GM19099 (cell line): ENCODE data around the gene RALGDS.

Source experiments
- POLR2A ChIP-seq: IDR thresholded peaks from 3 replicates; pipeline ENCODE4 v1.6.1; 2011; ENCODE audit warnings: low read depth; ENCODE audit not compliant: insufficient read length; ENCODE audit errors: extremely low read depth

The RALGDS gene

DNA sequence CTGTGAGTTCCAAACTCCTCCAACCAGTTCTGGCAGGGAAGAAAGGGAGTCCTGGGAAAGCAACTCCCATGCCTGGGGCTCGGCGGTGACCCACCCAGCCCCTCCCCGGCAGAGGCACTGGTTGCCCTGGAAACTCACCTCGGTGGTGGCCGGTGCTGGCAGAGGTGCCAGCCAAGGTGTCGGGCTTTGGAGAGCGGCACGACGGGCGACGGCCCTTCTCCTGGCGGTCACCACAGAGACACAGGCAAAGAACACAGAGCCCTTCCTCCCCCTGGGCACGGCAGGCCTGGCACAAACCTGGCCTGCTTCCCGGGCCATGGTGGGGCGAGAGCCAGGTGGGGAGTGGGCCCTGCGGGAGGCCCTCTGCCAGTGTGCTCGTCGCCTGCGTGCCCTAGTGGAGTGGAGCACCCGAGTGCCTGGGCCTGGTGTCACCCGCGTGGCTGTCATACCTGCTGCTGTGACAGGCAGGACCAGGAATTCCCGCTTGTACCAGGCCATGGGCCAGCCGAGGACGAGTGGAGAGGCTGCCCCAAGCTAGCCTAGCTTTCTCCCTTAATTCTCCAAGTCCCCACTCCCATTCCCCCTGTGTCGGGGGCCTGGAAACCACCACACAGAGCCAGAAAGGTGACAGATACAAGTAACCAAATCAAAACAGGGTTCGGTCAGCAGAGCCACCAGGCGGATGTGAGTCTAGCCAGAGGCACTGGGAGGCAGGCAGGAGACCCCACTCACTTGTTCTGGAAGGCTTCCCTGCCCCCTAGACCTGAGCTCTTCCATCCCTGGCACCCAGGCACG is 8.2 kb upstream of the RALGDS start:
- TF ChIP-seq POLR2A, result no peak

GRCh38 chr9:133128152-133128551 is 7.1 kb upstream of the RALGDS start:
- no peak for TF ChIP-seq POLR2A

DNA sequence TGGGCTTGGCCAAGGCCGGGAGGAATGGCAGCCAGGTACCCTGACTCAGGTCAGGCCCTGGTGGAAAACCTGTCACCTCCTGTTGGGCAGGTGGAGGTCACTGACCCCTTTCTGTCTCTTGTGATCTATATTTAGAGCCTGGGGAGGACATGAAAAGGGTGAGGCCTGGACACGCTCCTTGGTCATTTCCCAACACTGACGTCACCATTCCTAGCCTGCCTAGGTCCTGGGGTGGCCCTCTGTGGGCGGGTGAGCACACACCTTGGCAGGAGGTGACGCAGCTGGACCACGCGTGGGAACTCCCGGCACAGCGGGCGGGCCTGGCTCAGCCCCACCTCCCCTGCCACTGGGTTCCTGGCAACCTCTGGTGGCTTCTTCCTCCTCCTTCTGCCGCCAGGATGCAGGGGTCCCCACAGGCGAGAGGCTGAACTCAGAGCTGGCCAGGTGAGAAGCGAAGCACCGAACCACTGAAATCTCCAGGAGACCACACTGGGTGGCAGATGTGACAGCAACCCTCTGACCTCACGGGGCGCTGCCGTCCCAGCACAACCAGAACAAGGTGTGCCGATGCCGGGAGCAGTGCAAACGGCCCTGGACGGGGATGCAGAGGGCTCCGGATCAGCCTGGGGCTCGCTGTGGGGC is 6.4 kb upstream of the RALGDS start:
- no peak for TF ChIP-seq POLR2A

- TF ChIP-seq POLR2A, result no peak
Observed at GRCh38 chr9:133126697-133127339, 5.8 kb upstream of the RALGDS start.

DNA sequence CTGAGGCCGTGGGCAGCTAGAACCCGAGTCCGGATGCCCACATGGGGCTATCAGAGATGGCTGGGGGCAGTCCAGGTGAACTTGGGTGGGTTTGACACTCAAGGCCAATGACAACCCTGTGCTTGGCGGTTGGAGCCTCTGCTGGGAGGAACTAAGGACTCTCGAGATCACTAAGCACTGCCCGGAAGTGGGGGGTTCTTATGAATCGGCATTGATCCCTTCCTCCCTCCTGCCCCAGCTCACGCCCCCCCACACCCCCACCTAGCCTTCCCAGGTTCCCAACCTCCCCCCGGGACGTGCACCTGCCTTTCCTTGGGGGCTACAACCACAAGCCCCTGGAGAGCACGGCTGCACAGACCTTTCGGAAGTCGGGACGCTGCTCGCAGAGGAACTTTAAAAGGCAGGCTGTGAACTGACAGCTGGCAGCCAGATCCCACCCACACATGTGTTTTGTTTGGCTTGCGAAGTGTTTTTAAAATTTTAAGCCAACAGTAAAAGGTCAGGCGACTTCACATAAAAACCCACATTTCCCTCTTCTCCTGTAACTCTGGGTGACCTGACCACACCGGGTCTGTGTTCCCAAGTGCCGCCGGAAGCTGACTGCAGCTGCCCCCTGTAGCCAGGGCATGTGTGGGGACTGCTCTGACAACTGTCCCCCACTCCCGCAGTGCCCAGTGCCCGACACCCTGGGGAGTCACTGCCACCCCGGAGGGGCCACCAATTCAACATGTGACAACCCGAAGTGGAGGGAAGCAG is 5.1 kb upstream of the RALGDS start:
- TF ChIP-seq POLR2A, result no peak

- no peak for TF ChIP-seq POLR2A
Observed at GRCh38 chr9:133124907-133125275, 3.9 kb upstream of the RALGDS start.

GRCh38 chr9:133124123-133124906 is 3.3 kb upstream of the RALGDS start:
- no peak for TF ChIP-seq POLR2A

GRCh38 chr9:133122935-133123611 is 2.0 kb upstream of the RALGDS start:
- TF ChIP-seq POLR2A, result no peak

GRCh38 chr9:133122605-133122934 is 1.5 kb upstream of the RALGDS start:
- no peak for TF ChIP-seq POLR2A

DNA sequence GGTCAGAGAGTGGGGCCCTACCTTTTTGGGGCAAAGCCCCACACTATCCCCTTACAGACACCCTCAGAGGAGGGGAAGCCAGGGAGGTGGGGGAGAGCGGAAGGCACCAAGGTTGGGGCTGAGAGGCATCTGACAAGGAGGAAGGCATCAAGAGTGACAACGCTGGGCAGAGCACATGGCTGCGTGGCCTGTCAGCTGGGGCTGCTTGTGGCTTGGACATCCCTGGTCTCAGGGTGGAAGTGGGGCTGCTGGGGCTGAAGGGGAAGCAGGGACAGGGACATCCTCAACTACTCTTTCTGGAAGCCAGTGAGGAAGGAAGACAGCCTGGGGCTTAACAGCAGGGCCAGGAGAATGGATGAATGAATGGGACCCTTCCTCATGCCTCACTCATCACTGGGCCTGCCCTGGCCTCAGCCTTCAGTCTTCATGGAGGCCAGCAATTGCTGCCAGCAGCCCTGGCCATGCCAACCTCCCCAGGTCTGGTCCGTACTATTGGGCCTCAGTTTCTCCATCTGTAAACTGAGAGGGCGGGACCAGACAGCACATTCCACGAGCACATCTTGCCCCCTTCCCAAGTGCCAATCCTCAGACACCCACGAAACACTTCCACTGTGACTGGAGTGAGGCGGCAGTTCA is 993 bp upstream of the RALGDS start:
- TF ChIP-seq POLR2A, result no peak

- TF ChIP-seq POLR2A, result no peak
Observed at GRCh38 chr9:133120501-133121197, 391 bp downstream of the RALGDS start.

GRCh38 chr9:133119846-133120500 is 1.1 kb downstream of the RALGDS start:
- no peak for TF ChIP-seq POLR2A
